ENCODE measurements around the gene GUCY2D.

DNA sequence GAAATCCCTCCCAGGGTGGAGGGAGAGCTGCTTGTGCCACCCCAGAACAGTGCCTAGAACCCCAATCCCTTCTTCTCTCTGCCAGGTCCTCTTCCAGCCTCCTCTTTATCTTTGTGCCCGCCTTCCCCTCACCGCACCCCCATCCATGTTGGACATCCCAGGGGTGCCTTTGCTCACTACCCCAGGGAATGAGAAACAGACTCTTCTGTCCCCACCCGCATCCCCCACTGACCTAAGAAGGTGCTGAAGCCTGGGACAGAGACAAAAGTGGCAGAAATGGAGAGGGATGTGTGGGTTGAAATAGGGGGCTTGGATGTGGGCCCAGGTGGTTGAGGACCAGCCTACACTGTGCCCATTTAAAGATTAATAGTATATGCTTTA is 53.4 kb downstream of the GUCY2D start:
- TF ChIP-seq, protein P1, sequence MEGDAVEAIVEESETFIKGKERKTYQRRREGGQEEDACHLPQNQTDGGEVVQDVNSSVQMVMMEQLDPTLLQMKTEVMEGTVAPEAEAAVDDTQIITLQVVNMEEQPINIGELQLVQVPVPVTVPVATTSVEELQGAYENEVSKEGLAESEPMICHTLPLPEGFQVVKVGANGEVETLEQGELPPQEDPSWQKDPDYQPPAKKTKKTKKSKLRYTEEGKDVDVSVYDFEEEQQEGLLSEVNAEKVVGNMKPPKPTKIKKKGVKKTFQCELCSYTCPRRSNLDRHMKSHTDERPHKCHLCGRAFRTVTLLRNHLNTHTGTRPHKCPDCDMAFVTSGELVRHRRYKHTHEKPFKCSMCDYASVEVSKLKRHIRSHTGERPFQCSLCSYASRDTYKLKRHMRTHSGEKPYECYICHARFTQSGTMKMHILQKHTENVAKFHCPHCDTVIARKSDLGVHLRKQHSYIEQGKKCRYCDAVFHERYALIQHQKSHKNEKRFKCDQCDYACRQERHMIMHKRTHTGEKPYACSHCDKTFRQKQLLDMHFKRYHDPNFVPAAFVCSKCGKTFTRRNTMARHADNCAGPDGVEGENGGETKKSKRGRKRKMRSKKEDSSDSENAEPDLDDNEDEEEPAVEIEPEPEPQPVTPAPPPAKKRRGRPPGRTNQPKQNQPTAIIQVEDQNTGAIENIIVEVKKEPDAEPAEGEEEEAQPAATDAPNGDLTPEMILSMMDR (IDR thresholded peaks at IDR 0.05): no peak
- TF ChIP-seq POLR2A (IDR thresholded peaks at IDR 0.05): no peak

All from upper lobe of left lung (tissue), 4 donors.